T-helper 9 cell (primary cell): ENCODE data around the gene PPIL6.
A peak's percentile ranks its signal among the peaks of the same experiment; 100 is the strongest.
"Not testable (repeated sequence)": the region's sequence is repeated elsewhere in the genome, so short reads cannot be mapped to it uniquely, and the experiment has no call there.

Source experiments
- DNase-seq: peaks from one replicate; pipeline ENCODE4 v3.0.0-alpha.2; 2020

The PPIL6 gene

DNA sequence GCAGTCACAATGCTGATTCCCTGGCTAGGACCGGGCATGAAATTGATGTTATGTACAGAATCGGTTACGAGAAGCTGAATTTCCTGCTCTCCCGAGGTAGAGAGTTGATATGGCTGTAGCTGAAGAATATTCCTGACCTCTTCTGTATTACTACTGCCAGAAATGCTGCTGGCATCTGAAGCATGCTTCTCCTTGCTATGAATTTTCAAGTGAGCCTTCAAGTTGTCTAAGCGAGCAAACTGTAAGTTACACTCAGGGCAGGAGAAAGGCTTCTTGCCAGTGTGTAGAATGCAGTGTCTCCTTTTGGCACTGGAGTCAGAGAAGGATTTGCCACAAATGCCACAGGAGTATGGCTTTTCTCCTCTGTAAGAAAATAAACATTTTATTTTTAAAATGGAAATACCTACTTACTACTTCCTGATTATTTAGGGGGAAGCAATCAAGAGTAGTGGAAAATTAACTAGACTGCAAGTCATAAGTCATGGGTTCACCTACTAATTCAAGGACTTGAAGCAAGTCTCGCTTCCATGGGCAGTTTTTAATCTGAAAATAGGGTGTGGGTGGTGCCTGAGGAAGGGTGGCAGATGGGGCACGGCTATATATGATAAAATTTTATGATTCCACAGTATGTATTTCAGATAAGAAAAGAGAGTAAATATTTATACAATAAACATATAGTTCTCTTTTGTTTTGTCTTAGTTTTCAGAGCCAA lies 25.9 kb upstream of the PPIL6 start:
- no peak for DNase-seq

DNA sequence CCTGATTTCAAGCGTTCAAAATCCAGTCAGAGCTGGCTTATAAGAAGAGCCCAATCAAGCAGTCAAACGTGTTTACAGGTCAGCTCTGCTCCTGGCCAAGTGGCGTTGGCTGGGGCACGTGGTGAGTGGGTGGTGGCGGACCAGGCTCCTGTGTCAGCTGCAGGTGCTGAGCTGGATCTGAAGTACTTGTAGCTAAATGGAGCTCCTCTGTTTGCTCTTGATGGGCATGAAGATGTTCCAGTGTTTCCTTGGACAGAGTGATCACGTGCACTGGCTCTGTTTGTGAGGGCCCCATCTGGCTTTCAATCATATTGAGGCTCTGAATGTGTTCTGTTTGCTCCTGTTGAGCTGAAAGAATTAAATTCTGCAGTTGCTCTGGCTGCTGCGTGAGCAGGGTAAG lies 25.3 kb upstream of the PPIL6 start:
- no peak for DNase-seq

GRCh38 chr6:109461733-109462526 lies 21.5 kb upstream of the PPIL6 start:
- no peak for DNase-seq

- DNase-seq: not testable (repeated sequence)
Measured at GRCh38 chr6:109461205-109461604, 20.8 kb upstream of the PPIL6 start.

DNA sequence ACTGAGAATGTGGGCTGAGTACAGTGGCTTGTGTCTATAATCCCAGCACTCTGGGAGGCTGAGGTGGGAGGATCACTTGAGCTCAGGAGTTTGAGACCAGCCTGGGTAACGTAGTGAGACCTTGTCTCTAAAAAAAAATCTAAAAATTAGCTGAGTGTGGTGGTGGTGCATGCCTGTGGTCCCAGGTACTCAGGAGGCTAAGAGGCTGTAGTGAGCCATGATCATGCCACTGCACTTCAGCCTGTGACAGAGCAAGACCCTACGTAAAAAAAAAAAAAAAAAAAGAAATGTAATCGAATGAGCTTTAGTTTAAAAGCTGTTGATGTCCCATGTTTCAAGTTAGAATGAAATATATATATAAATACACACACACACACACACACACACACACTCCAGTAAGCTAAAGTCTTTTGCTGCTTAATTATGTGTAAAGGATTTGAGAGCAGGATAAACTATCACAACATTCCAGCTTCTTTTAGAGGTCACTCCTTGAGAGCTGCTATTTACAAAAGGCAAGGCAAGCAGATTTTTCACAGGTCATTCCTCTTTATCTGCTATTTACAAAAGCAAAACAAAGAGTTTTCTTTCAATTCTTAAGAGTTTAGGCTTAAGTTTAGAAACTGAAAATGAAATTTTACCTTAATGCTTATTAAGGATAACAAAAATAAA lies 19.9 kb upstream of the PPIL6 start:
- DNase-seq: no peak

- DNase-seq: no peak
Measured at GRCh38 chr6:109458774-109459531, 18.5 kb upstream of the PPIL6 start.

GRCh38 chr6:109457562-109457996 lies 17.2 kb upstream of the PPIL6 start:
- no peak for DNase-seq

DNA sequence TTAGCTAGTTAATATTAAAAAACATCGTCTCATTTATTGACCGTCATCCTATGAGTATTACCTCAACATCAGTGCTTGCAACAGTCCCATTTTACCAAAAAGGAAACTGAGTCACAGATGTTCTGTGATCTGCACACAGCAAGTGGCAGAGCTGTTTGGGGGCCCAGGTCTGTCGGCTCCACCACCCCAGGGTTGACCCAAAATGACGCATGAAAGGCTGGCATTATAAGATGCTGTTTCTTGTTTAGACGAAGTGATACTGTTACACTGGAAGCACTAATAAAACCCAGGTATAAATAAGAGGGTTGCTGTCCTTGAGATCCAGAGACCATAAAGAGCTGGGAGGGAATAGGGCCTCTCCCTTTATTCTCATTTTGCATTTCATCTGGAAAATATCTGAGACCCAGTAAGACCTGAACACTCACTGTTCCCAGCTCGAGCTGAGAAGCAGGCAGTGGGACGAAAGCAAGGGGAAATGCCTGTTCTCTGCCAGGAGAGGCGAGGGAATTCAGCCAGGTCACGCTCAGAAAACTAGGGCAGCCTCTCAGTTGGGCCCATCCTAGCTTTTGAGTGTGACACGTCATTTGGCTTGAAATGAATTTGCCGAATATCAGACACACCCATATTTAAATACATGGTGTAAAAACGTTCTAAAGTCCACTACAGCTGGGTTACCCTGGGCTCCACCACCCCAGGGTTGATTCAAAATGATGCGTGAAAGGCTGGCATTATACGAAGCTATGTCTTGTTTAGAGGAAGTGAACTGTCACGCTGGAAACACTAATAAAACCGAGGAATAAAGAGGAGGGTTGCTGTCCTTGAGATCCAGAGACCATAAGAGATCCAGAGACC lies 16.5 kb upstream of the PPIL6 start:
- no peak for DNase-seq

DNA sequence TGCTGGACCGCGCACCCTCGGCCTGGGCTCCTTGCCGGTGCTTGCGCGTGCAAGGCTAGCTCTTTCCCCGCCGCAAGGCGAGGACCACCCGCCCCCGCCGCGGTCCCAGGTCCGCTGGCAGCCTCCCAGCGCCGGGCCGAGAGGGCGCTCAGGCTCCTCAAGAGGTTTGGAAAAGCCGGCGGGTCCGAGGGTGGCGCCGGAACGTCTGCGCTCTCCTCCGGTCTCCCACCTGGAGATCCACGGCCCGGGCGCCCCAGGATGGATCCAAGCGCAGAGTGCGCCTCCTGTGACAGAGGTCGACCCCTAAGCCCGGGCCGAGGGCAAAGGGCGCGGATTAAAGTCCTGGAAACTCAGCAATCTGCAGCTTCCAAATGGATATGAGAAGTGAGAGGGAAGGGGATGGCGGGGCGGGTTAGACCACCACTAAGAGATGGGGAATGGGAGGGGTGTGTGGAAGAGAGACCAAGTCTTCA lies 15.7 kb upstream of the PPIL6 start:
- no peak for DNase-seq

- peak; percentile 74 for DNase-seq
Measured at GRCh38 chr6:109455437-109456110, 15.1 kb upstream of the PPIL6 start, which contains the start of gene MICAL1. Gene MICAL1 (minus strand): TSS chr6:109455772. CDS start chr6:109454196, 1,576 bp downstream.

GRCh38 chr6:109454496-109455436 lies 14.3 kb upstream of the PPIL6 start:
- DNase-seq: peak; percentile 67

- no peak for DNase-seq
Measured at GRCh38 chr6:109453594-109454495, 13.4 kb upstream of the PPIL6 start.

DNA sequence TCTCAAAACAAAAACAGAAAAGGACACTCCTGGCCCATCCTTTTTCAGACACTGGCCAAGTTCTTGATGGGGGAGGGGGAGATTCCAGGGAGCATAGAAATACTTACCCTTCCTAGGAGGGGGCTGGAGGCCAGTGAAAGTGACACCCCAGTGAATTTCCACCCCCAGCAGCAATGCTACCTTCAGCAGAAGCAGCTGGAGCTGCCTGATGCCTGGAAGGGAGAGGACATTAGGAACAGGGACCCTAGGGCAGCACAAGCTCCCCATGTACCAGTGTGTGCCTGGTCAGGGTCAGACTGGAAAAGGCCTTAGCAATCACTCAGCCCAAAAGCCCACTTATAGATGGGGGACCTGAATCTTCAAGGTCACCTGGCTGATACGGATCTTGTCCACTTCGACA lies 12.7 kb upstream of the PPIL6 start:
- no peak for DNase-seq

DNA sequence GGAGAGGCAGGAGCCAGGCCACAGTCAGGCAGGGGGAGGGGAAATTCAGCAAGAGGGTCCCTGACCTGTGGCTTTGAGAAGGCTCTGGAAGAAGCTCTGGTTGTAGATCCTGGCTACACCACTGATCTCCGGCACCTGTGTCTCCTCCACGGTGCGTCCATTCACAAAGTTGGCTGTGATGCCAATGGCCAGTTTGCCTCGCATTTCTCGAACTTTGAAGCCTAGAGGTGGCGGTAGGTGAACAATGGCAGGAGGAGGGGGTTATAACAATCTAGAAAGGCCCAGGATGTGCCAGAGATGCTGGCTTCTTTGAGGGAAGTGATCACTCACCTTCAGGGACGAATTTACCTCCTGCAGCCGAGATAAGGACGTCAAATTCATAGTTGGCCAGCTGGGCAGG lies 11.8 kb upstream of the PPIL6 start:
- DNase-seq: no peak

DNA sequence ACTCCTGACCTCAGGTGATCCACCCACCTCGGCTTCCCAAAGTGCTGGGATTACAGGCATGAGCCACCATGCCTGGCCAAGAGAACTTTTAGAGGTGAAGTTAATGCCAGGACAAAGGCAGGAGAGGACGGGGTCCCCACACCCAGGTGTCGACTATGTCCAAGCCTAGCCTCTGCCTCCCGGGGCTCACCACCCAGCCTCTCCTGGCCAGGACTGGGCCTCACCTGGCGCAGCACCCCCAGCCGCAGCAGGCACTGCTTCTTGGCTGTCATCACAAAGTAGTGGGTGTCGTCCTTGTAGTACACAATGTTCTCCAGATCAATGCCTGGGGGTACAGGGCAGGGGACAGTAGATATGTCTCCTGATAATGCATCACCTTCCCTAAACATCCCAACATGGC lies 10.9 kb upstream of the PPIL6 start:
- no peak for DNase-seq

GRCh38 chr6:109450801-109451200 lies 10.4 kb upstream of the PPIL6 start:
- no peak for DNase-seq

- DNase-seq: no peak
Measured at GRCh38 chr6:109449795-109450673, 9.6 kb upstream of the PPIL6 start.
